Loucy (cell line): ENCODE results near the gene MLXIPL.

Experiments used
- H2AFZ ChIP-seq: fragments of 200-600 bp; sonication (generic); 2 replicates; pipeline ENCODE4 v1.6.0; 2016; ENCODE audit warnings: antibody characterized with exemption, mild to moderate bottlenecking, low read length, moderate library complexity
- H3F3A ChIP-seq: fragments of 200-600 bp; 2 replicates; pipeline ENCODE4 v1.6.0; 2016; ENCODE audit warnings: antibody characterized with exemption, low read depth, mild to moderate bottlenecking
- H3K27me3 ChIP-seq: fragments of 200-600 bp; sonication (generic); 2 replicates; pipeline ENCODE4 v1.6.1; 2014; ENCODE audit warnings: low read length, mild to moderate bottlenecking; ENCODE audit not compliant: insufficient read depth, poor library complexity, severe bottlenecking
- H3K36me3 ChIP-seq: fragments of 200-600 bp; sonication (generic); 2 replicates; pipeline ENCODE4 v1.6.1; 2016; ENCODE audit warnings: low read length; ENCODE audit not compliant: insufficient read depth
- H3K4me1 ChIP-seq: fragments of 200-600 bp; sonication (generic); 2 replicates; pipeline ENCODE4 v1.5.1; 2014; ENCODE audit warnings: low read length, mild to moderate bottlenecking; ENCODE audit not compliant: insufficient read depth, poor library complexity, severe bottlenecking
- H3K4me2 ChIP-seq: fragments of 200-600 bp; sonication (generic); 2 replicates; pipeline ENCODE4 v1.6.0; 2014; ENCODE audit warnings: antibody characterized with exemption, low read length, low read depth, mild to moderate bottlenecking; ENCODE audit not compliant: poor library complexity, severe bottlenecking
- H3K4me3 ChIP-seq: fragments of 200-600 bp; sonication (generic); 2 replicates; pipeline ENCODE4 v1.5.1; 2014; ENCODE audit warnings: low read length, mild to moderate bottlenecking, mixed read lengths; ENCODE audit not compliant: poor library complexity, severe bottlenecking
- H3K79me2 ChIP-seq: fragments of 200-600 bp; sonication (generic); 2 replicates; pipeline ENCODE4 v1.6.1; 2014; ENCODE audit warnings: low read length; ENCODE audit not compliant: insufficient read depth
- H3K9ac ChIP-seq: fragments of 200-600 bp; sonication (generic); 2 replicates; pipeline ENCODE4 v1.6.0; 2014; ENCODE audit warnings: mild to moderate bottlenecking, low read depth, low read length, moderate library complexity; ENCODE audit not compliant: poor library complexity, severe bottlenecking
- H3K9me2 ChIP-seq: fragments of 200-600 bp; sonication (generic); replicated peaks from 2 replicates; pipeline ENCODE4 v1.6.1; 2016; ENCODE audit warnings: low read depth, low read length, mixed read lengths
- H3K9me3 ChIP-seq: fragments of 200-600 bp; sonication (generic); 2 replicates; pipeline ENCODE4 v1.6.1; 2014; ENCODE audit warnings: mild to moderate bottlenecking, antibody characterized with exemption, low read length, low read depth; ENCODE audit not compliant: insufficient read depth
- H4K20me1 ChIP-seq: fragments of 200-600 bp; sonication (generic); 2 replicates; pipeline ENCODE4 v1.6.0; 2014; ENCODE audit warnings: antibody characterized with exemption, low read length, mild to moderate bottlenecking; ENCODE audit not compliant: insufficient read depth, poor library complexity, severe bottlenecking
- EZH2phosphoT487 ChIP-seq: fragments of 200-600 bp; IDR thresholded peaks from 2 replicates; pipeline ENCODE4 v1.6.1; 2018; ENCODE audit warnings: antibody characterized with exemption, mild to moderate bottlenecking, moderate library complexity, borderline replicate concordance
- TF ChIP-seq, protein P1 (sequence below): fragments of 200-600 bp; sonication (generic); conservative IDR thresholded peaks from 2 replicates; pipeline ENCODE4 v1.5.1; 2014; ENCODE audit warnings: mild to moderate bottlenecking, antibody characterized with exemption, low read length

The MLXIPL gene

DNA sequence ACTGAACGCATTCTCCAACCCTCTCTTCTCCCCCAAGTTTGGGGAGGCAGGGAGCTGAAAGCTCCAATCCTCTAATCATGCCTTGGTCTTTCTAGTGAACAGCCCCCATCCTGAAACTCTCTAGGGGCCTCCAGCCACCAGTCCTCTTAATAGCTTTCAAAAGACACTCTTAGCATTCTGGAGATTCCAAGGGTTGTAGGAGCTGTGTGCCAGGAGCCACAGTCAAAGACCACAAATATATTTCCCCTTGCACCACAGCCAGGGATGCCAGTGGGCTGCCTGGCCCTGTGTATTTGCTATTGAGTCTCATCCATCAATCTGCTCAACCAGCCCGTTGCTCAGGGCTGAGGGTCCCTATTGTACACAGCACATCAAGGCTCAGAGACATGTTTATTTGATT lies 18.5 kb upstream of the MLXIPL start:
- Histone ChIP-seq H3K4me3 (no peak overlapping the region), H3K9me2 (no peaks in the 10 kb centered on the region), H3K9me3 (peaks cover 8% of the 10 kb centered on the region; the same call in 1 of the 2 replicates), H3F3A (no peaks in the 10 kb centered on the region), H3K79me2 (no peaks in the 10 kb centered on the region), H3K4me2 (no peak overlapping the region), H3K9ac (no peak overlapping the region), H3K27me3 (no peaks in the 10 kb centered on the region), H4K20me1 (no peaks in the 10 kb centered on the region), H2AFZ (no peak overlapping the region), H3K36me3 (no peaks in the 10 kb centered on the region), H3K4me1 (no peaks in the 10 kb centered on the region)
- TF ChIP-seq EZH2phosphoT487, result no peak
- TF ChIP-seq, protein P1, sequence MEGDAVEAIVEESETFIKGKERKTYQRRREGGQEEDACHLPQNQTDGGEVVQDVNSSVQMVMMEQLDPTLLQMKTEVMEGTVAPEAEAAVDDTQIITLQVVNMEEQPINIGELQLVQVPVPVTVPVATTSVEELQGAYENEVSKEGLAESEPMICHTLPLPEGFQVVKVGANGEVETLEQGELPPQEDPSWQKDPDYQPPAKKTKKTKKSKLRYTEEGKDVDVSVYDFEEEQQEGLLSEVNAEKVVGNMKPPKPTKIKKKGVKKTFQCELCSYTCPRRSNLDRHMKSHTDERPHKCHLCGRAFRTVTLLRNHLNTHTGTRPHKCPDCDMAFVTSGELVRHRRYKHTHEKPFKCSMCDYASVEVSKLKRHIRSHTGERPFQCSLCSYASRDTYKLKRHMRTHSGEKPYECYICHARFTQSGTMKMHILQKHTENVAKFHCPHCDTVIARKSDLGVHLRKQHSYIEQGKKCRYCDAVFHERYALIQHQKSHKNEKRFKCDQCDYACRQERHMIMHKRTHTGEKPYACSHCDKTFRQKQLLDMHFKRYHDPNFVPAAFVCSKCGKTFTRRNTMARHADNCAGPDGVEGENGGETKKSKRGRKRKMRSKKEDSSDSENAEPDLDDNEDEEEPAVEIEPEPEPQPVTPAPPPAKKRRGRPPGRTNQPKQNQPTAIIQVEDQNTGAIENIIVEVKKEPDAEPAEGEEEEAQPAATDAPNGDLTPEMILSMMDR, result no peak

DNA sequence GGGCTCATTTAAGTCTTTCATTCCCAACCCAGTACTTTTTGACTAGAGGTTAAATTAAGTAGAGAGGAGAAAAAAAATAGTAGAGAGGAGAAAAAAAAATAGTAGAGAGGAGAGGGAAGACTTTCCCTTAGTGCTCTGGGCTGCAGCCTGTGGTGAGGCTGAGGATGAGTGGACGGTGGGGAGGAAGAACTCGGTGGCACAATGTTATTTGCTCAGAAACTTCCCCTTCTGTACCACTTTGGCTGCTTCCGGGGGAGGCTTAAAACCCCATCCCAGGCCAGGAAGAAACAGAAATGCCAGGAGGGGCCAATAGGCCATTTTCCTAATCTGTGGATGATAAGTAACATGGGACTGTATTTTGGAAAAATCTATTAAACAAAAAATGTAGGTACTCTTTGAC lies 14.6 kb upstream of the MLXIPL start:
- Histone ChIP-seq H3K27me3 (no peaks in the 10 kb centered on the region), H3K36me3 (no peaks in the 10 kb centered on the region), H3K4me2 (no peak overlapping the region), H3K9ac (no peak overlapping the region), H2AFZ (no peak overlapping the region), H3F3A (no peaks in the 10 kb centered on the region), H3K9me3 (peaks cover 8% of the 10 kb centered on the region; the same call in 1 of the 2 replicates), H4K20me1 (no peaks in the 10 kb centered on the region), H3K4me1 (no peaks in the 10 kb centered on the region), H3K4me3 (no peak overlapping the region), H3K79me2 (no peaks in the 10 kb centered on the region), H3K9me2 (no peaks in the 10 kb centered on the region)
- TF ChIP-seq, protein P1, result no peak
- TF ChIP-seq EZH2phosphoT487, result no peak

DNA sequence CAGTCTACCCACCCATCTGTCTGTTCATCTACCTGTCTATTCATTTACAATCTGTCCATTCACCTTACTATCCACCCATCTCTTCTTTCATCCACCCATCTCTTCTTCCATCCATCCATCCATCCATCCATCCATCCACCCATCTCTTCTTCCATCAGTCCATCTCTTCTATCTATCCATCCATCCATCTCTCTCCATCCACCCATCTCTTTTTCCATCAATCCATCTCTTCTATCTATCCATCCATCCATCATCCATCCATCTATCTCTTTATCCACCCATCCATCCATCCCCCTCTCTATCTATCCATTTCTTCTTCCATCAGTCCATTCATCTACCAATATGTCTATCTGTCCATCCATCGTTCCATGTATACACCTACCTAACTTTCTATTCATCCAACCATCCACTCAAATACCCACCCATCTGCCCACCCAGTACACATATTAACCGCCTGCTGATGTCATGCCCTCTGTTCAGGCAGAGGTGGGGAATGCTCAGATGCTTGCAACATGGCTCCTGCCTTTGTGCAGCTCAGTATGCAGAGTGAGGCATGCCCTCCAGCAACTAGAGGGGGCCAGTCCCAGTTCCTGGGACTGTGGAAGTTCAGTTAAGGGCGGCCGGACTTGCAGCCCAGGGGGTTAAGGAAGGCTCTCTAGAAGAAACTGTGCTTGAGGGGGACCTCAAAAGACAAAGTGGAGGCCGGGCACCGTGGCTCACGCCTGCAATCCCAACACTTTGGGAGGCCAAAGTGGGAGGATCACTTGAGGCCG lies 11.3 kb upstream of the MLXIPL start:
- Histone ChIP-seq H3K4me1 (no peaks in the 10 kb centered on the region), H3K9me3 (no peaks in the 10 kb centered on the region), H3F3A (no peaks in the 10 kb centered on the region), H4K20me1 (no peaks in the 10 kb centered on the region), H3K36me3 (no peaks in the 10 kb centered on the region), H3K4me2 (no peak overlapping the region), H3K27me3 (no peaks in the 10 kb centered on the region), H3K79me2 (no peaks in the 10 kb centered on the region), H3K4me3 (no peak overlapping the region), H2AFZ (no peak overlapping the region), H3K9me2 (no peaks in the 10 kb centered on the region), H3K9ac (no peak overlapping the region)
- TF ChIP-seq, protein P1, result no peak
- TF ChIP-seq EZH2phosphoT487, result no peak
